ENCODE measurements around the gene ANKUB1. TPM values are rescaled to one million over a fixed set of nuclear protein-coding genes. Genes with fewer than 3 reads are reported as not detected.

The ANKUB1 gene
- total RNA-seq, 2 experiments from 2014 or later = not detected

DNA sequence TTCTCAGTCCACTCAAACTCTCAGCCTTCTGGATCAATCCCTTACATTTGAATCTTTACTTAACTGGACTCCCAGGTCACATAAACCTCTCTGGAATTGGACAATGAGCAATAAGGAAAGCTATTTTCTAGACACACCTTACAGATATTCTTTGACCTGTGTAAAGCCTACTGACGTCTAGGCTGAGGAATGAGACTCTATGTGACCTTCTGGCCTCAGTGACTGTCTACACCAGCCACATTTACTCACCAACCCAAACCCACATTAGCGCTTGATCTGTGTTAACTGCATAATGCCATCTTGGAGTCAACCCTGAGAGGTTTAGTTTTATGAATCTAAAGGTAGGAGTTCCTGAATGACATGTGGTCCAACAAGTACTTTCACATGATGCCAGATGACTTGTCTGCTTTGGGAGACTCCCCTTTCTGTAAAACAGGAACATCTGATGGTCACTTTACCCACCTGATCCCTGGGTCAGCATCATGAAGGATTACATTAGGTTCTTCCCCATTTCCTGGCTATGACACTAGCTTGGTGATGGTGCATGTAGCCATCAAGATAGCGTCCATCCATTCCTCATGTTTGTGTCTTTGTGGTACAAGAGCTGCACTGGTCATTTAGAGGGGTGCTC lies 28.7 kb downstream of the ANKUB1 start:
- Mint-ChIP-seq H3K27ac (no peak overlapping the region), H3K9me3 (ENCODE audit: low read depth) (no peaks in the 10 kb centered on the region), H3K36me3 (ENCODE audit: low read depth) (no peaks in the 10 kb centered on the region), H3K4me1 (no peaks in the 10 kb centered on the region), H3K27me3 (peaks cover 27% of the 10 kb centered on the region), H3K4me3 (no peak overlapping the region)
- intact Hi-C loops (cut with DNase I, micrococcal nuclease) = no loop called here
- POLR2A ChIA-PET = no interaction called here
- DNase-seq = no peak
- CTCF ChIA-PET = interaction anchor here (0.7 kb wide), 1 partner anchor 8 kb away, joined by 5 read pairs; no protein-coding TSS in a partner anchor
- no peak for ATAC-seq

DNA sequence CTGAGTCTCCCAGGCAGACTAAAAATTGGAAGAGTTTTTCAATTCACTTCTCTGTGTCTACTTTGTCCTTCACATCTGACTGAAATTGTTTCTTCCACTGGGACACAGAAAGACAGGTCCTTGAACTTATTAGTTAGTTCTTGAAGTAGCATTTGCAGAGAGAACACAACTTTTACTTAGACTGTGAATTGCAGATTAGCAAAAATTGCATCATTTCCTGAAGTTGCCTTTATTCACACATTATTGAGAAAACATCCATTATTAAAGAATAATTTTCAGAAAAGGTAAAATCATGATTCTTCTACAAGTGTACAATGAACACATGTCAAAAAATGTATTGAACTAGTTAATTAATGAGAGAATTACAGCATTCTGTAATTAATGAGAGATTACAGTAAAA lies 38.6 kb downstream of the ANKUB1 start:
- Mint-ChIP-seq H3K27ac (peak overlapping the region; percentile 91), H3K4me1 (peaks cover 25% of the 10 kb centered on the region), H3K36me3 (ENCODE audit: low read depth) (peaks cover 12% of the 10 kb centered on the region), H3K9me3 (ENCODE audit: low read depth) (no peaks in the 10 kb centered on the region), H3K27me3 (peaks cover 1% of the 10 kb centered on the region), H3K4me3 (peak overlapping the region; percentile 95)
- DNase-seq = no peak
- intact Hi-C loops (cut with DNase I, micrococcal nuclease) = loop anchor here in 1 of 2 experiments (2.0 to 5.0 kb wide), 4 partner anchors 95 to 761 kb away; partner anchors contain the start of genes GYG1, HPS3, PFN2 and WWTR1
- ChIA-PET POLR2A (no interaction called here), CTCF (interaction anchor here (1.3 to 3.0 kb wide), 3 partner anchors 18 to 73 kb away, joined by 3 to 24 read pairs (median 8); no protein-coding TSS in a partner anchor)
- ATAC-seq = no peak

DNA sequence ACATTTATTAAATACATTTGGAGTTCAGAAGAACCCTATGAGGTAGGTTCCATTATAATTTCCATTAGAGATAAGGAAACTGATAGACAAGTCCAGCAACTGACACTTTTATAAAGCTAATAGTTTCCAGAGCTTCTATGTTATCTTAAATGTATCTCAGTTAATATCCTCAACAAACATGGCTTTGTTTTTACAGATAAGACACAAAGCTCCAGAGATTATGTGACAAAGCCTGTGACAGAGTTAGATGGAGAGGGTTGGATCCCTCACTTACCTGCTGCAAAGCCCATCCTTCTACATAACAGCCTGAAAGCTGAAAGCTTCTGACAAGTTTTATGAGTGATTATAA lies 39.6 kb downstream of the ANKUB1 start:
- intact Hi-C loops (cut with DNase I, micrococcal nuclease) = loop anchor here (1.0 to 5.0 kb wide), 7 partner anchors 60 to 760 kb away; partner anchors contain the start of genes GYG1 (in 1 of the 2), HPS3 (in 1 of the 2), PFN2 (in 1 of the 2) and RNF13 (in 1 of the 2)
- Mint-ChIP-seq H3K27me3 (no peaks in the 10 kb centered on the region), H3K36me3 (ENCODE audit: low read depth) (peaks cover 18% of the 10 kb centered on the region), H3K4me3 (peak overlapping the region; percentile 95), H3K9me3 (ENCODE audit: low read depth) (no peaks in the 10 kb centered on the region), H3K4me1 (peaks cover 25% of the 10 kb centered on the region), H3K27ac (peak overlapping the region; percentile 91)
- ATAC-seq (no peak), DNase-seq (no peak)
- ChIA-PET CTCF (interaction anchor here (0.8 to 3.0 kb wide), 9 partner anchors 14 to 221 kb away, joined by 3 to 24 read pairs (median 3); no protein-coding TSS in a partner anchor), POLR2A (no interaction called here)

DNA sequence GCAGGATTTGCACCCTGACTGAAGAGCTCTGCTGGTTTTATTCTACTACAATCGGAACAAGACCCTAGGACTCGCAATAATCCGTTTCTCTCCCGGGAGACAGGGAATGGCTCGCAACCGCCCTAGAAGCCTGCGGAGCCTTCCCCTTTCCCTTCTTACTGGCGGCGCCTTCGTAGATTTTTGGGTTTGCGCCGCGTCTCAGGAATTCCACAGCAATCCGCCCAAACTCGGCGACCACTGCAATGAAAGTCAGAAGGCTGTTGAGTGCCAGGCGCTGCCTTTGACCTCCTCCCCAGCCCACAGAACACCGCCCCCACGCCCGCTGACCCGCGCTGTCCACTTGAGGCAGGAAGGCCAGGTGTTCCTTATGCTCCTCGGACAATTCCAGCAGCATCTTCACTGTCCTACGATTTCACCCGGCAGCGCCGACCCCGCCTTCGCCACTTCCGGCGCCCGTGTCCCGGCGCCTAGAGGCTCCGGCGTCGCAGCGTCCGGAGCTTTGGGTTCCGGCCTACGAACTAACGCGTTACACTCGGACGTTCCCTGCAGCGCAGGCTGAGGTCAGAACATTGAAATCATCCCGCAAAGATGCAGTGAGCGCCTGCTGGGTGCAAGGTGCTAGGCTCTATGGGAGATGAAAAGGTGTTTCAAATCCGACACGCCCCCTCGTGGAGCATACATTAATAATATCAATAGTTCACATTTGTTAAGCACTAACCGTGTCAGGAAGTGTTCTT lies 40.1 kb downstream of the ANKUB1 start, which contains the start of gene COMMD2:
TSS of gene COMMD2 (minus strand) at position 439 of the 737 bp plus-strand sequence. CDS start at position 394, 45 bp downstream.
- Mint-ChIP-seq H3K4me1 (peaks cover 25% of the 10 kb centered on the region), H3K4me3 (peak within 1 kb of the TSS; percentile 95), H3K9me3 (ENCODE audit: low read depth) (no peaks in the 10 kb centered on the region), H3K36me3 (ENCODE audit: low read depth) (peaks cover 21% of the 10 kb centered on the region), H3K27me3 (no peaks in the 10 kb centered on the region), H3K27ac (peak within 1 kb of the TSS; percentile 91)
- peak; percentile 88 for DNase-seq
- POLR2A ChIA-PET = no interaction called here
- CTCF ChIA-PET = interaction anchor here (0.6 to 3.1 kb wide), 14 partner anchors 14 to 347 kb away, joined by 3 to 24 read pairs (median 3); partner anchors contain the start of gene WWTR1
- ATAC-seq = peak; percentile 100
- intact Hi-C loops (cut with DNase I, micrococcal nuclease) = loop anchor here (1.0 to 5.0 kb wide), 7 partner anchors 60 to 760 kb away; partner anchors contain the start of genes GYG1 (in 1 of the 2), HPS3 (in 1 of the 2), PFN2 (in 1 of the 2) and RNF13 (in 1 of the 2)

DNA sequence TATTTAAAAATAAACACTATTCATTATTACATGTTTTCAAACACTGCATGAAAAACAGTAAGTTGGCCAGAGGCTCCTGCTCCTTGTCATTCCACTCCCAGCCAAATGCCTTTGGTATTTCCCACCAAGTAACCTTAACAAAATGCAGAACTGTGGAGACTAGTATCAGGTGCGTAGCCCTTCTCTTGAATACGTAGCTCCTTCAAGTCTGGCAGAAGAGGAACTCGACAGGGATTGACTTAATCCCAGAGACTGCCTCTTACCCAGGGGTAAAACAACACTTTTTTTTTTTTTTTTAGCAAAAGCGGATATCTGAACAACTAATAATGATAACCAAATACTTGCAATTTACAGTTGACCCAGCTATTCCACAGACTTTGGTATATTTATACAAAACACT lies 40.8 kb downstream of the ANKUB1 start:
- H3K27ac Mint-ChIP-seq = peak overlapping the region; percentile 91
- no peak for ATAC-seq
- peak overlapping the region; percentile 95 for H3K4me3 Mint-ChIP-seq
- CTCF ChIA-PET = interaction anchor here (0.5 to 3.1 kb wide), 7 partner anchors 15 to 91 kb away, joined by 3 to 24 read pairs (median 3); no protein-coding TSS in a partner anchor
- no peaks in the 10 kb centered on the region for H3K9me3 Mint-ChIP-seq (ENCODE audit: low read depth)
- H3K4me1 Mint-ChIP-seq = peaks cover 25% of the 10 kb centered on the region
- no peak for DNase-seq
- POLR2A ChIA-PET = interaction anchor here (0.6 kb wide), 2 partner anchors 179 to 217 kb away, joined by 3 to 8 read pairs; no protein-coding TSS in a partner anchor
- H3K36me3 Mint-ChIP-seq (ENCODE audit: low read depth) = peaks cover 27% of the 10 kb centered on the region
- H3K27me3 Mint-ChIP-seq = no peaks in the 10 kb centered on the region
- intact Hi-C loops (cut with DNase I, micrococcal nuclease) = loop anchor here in 1 of 2 experiments (5.0 kb wide), 3 partner anchors 221 to 759 kb away; partner anchors contain the start of genes GYG1, HPS3 and PFN2

DNA sequence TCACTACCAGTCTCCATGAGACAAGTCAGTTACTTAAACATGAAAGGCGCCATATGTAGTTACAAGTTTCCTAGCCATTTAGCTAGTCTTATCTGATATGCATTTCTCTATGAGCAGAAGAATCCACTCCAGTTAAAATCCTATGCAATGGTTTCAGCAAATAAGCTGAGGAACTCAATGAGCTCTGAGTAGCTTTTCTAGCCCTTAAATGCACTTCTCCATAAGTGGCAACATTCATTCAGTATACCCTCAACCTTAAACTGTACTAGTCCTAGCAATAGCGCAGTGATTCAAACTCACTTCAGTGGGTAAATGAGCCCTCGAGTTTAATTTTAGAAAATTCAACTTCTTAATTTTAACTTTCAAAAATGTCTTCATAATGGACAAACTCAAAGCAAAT lies 47.7 kb downstream of the ANKUB1 start:
- CTCF ChIA-PET = interaction anchor here (1.0 to 1.1 kb wide), 2 partner anchors 28 kb away, joined by 3 to 5 read pairs; no protein-coding TSS in a partner anchor
- Mint-ChIP-seq H3K9me3 (ENCODE audit: low read depth) (no peaks in the 10 kb centered on the region), H3K27ac (no peak overlapping the region), H3K36me3 (ENCODE audit: low read depth) (peaks cover 36% of the 10 kb centered on the region), H3K27me3 (no peaks in the 10 kb centered on the region), H3K4me1 (no peaks in the 10 kb centered on the region), H3K4me3 (no peak overlapping the region)
- intact Hi-C loops (cut with DNase I, micrococcal nuclease) = no loop called here
- DNase-seq (no peak), ATAC-seq (no peak)
- POLR2A ChIA-PET = no interaction called here

DNA sequence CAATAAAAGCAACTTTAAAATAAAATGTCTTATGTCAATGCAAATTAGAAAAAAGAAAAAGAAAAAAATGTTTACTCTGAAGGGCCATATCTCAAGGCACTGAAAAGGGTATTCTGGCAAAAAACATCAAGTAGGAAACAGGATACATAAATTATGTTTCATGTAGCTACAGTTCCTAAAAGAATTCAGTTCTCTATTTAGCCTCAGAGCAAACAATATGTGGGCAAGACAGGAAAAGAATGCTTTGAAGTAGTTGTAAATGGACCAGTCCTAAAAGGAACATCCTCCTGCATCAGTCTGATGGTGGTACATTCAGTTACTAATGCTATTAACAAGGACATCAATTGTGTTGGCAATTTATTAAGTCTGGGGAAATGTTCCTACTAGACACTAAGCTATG lies 48.2 kb downstream of the ANKUB1 start:
- CTCF ChIA-PET = interaction anchor here (1.0 to 1.1 kb wide), 2 partner anchors 27 to 28 kb away, joined by 3 to 5 read pairs; no protein-coding TSS in a partner anchor
- intact Hi-C loops (cut with DNase I, micrococcal nuclease) = no loop called here
- POLR2A ChIA-PET = no interaction called here

DNA sequence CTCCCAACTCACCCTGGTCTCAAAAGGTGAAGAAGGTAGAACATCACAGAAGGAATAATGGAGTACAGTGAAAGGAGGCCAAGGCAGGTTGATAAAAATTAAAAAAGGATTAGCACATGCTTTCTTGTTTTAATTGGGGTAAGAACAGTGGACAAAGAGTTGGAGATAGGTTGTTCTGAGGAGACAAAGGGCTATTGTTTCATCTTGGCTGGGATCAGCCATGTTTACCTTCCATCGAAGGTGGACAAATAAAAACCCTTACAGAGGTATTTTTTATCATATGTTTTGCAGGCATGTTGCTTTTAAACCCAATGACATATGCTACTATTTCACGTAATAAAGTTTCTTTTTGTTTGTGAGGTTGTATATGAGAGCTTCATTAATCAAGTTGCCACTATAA lies 53.0 kb downstream of the ANKUB1 start:
- peaks cover 14% of the 10 kb centered on the region for H3K36me3 Mint-ChIP-seq (ENCODE audit: low read depth)
- ChIA-PET POLR2A (no interaction called here), CTCF (interaction anchor here (0.6 to 1.0 kb wide), 2 partner anchors 32 to 93 kb away, joined by 3 read pairs; no protein-coding TSS in a partner anchor)
- H3K9me3 Mint-ChIP-seq (ENCODE audit: low read depth) = no peaks in the 10 kb centered on the region
- H3K27ac Mint-ChIP-seq = no peak overlapping the region
- no peaks in the 10 kb centered on the region for H3K27me3 Mint-ChIP-seq
- no peak for DNase-seq
- intact Hi-C loops (cut with DNase I, micrococcal nuclease) = no loop called here
- ATAC-seq = no peak
- H3K4me3 Mint-ChIP-seq = no peak overlapping the region
- H3K4me1 Mint-ChIP-seq = peaks cover 3% of the 10 kb centered on the region

More for the DNA sequence above, 48.2 kb downstream of the ANKUB1 start:
- no peak for ATAC-seq
- no peak overlapping the region for H3K4me3 Mint-ChIP-seq
- H3K27me3 Mint-ChIP-seq = no peaks in the 10 kb centered on the region
- no peak overlapping the region for H3K27ac Mint-ChIP-seq
- DNase-seq = no peak
- H3K36me3 Mint-ChIP-seq (ENCODE audit: low read depth) = peaks cover 35% of the 10 kb centered on the region
- H3K4me1 Mint-ChIP-seq = peaks cover 2% of the 10 kb centered on the region
- H3K9me3 Mint-ChIP-seq (ENCODE audit: low read depth) = no peaks in the 10 kb centered on the region

DNA sequence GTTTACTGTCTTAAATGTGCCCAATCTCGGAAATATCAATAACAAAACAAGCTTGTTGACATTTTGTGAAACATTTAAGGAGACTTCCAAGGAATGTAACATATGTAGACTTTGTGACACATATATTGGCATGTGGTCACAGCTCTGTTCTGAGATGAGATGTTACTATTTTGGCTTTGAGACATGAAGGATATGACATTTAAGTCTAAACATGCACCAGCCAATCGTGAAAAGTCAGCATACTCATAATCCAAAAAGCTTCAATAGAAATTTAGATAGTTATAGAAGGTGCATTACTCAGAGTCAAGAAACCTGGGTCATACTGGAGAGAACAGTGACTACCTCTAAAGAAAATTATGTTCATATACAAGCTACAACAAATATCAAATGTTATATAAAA lies 53.5 kb downstream of the ANKUB1 start:
- intact Hi-C loops (cut with DNase I, micrococcal nuclease) = no loop called here
- no peak overlapping the region for H3K27ac Mint-ChIP-seq

DNA sequence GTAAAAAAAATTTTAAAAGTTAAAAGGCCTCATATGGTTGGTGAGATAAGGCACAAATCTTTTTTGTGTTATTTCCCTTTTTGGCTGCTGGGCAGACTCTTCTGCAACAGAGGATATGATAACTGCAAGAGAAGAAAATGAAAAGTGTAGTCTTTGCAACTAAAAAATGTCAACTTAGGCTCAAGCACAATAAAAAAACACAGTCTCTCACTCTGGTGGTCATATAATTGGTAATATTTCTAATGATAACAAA lies 55.5 kb downstream of the ANKUB1 start:
- H3K9me3 Mint-ChIP-seq (ENCODE audit: low read depth) = no peaks in the 10 kb centered on the region

More for the DNA sequence above, 53.5 kb downstream of the ANKUB1 start:
- Mint-ChIP-seq H3K4me3 (no peak overlapping the region), H3K36me3 (ENCODE audit: low read depth) (peaks cover 14% of the 10 kb centered on the region), H3K4me1 (peaks cover 3% of the 10 kb centered on the region), H3K27me3 (no peaks in the 10 kb centered on the region), H3K9me3 (ENCODE audit: low read depth) (no peaks in the 10 kb centered on the region)
- peak; percentile 72 for ATAC-seq
- ChIA-PET CTCF (interaction anchor here (1.0 kb wide), 1 partner anchor 33 kb away, joined by 3 read pairs; no protein-coding TSS in a partner anchor), POLR2A (no interaction called here)
- DNase-seq = no peak

More for the DNA sequence above, 55.5 kb downstream of the ANKUB1 start:
- Mint-ChIP-seq H3K36me3 (ENCODE audit: low read depth) (peaks cover 10% of the 10 kb centered on the region), H3K27me3 (no peaks in the 10 kb centered on the region), H3K4me1 (peaks cover 3% of the 10 kb centered on the region), H3K4me3 (no peak overlapping the region), H3K27ac (no peak overlapping the region)
- ChIA-PET POLR2A (no interaction called here), CTCF (interaction anchor here (2.1 kb wide), 1 partner anchor 72 kb away, joined by 7 read pairs; no protein-coding TSS in a partner anchor)
- no peak for DNase-seq
- intact Hi-C loops (cut with DNase I, micrococcal nuclease) = no loop called here
- no peak for ATAC-seq

Data from activated CD4-positive, alpha-beta T cell treated with anti-CD3 and anti-CD28 coated beads for 36 hours (primary cell).